Natural killer cell treated with Interleukin-12 subunit alpha and Interleukin-12 subunit beta and Interleukin-15 and Interleukin-18, amount 100 ng/mL, for 72 hours (primary cell): ENCODE measurements around the gene KCNG1. TPM values are rescaled to one million over a fixed set of nuclear protein-coding genes. Genes with fewer than 3 reads are reported as not detected.
A peak's percentile ranks its signal among the peaks of the same experiment; 100 is the strongest.

Experiments
- ATAC-seq, 2 donors: fragments of 150-1000 bp; cut with Tn5 transposase in 1 of 2; sonication (Bioruptor Pico), chemical (Tn5 transposase) in 1 of 2; 2 replicates each; pipeline ENCODE4 v1.10.0; 2021
- DNase-seq: peaks from one replicate; pipeline ENCODE4 v3.0.0; 2022; ENCODE audit warnings: low spot score
- H3K27ac Mint-ChIP-seq, 2 donors: 1 replicate in 1 of 2; 2 replicates in 1 of 2; pipeline ENCODE4 v1.8.0; 2022; ENCODE audit warnings: mixed read lengths in 2 of 2, mild to moderate bottlenecking in 1 of 2, moderate library complexity in 1 of 2
- H3K27me3 Mint-ChIP-seq, 2 donors: 1 replicate in 1 of 2; 2 replicates in 1 of 2; pipeline ENCODE4 v1.8.0; 2022; ENCODE audit warnings: mixed read lengths in 2 of 2
- H3K36me3 Mint-ChIP-seq: one replicate; pipeline ENCODE4 v1.8.0; 2022; ENCODE audit warnings: mixed read lengths
- H3K4me1 Mint-ChIP-seq, 2 donors: 1 replicate in 1 of 2; 2 replicates in 1 of 2; pipeline ENCODE4 v1.8.0; 2022; ENCODE audit warnings: low read depth in 2 of 2, mixed read lengths in 2 of 2, mild to moderate bottlenecking in 1 of 2
- H3K4me3 Mint-ChIP-seq: one replicate; pipeline ENCODE4 v1.8.0; 2022; ENCODE audit warnings: mixed read lengths
- H3K9me3 Mint-ChIP-seq: 2 replicates; pipeline ENCODE4 v1.8.0; 2022; ENCODE audit warnings: mixed read lengths
- total RNA-seq, 2 donors: library from RNA; stranded (reverse); gene quantifications; one replicate each; pipeline ENCODE4 v1.2.3, GENCODE V29; 2022

KCNG1 gene
- total RNA-seq, 2 donors from 2014 or later: not detected

- H3K4me3 Mint-ChIP-seq: no peak overlapping the region
- peaks cover 32 to 33% of the 10 kb centered on the region in 2 donors for H3K27me3 Mint-ChIP-seq
- ATAC-seq: no peak
- H3K36me3 Mint-ChIP-seq: no peaks in the 10 kb centered on the region
- no peaks in the 10 kb centered on the region for H3K4me1 Mint-ChIP-seq
- H3K27ac Mint-ChIP-seq: no peak overlapping the region
- DNase-seq: no peak
- no peaks in the 10 kb centered on the region for H3K9me3 Mint-ChIP-seq
These were observed 21.3 kb downstream of the KCNG1 start for GRCh38 chr20:51001430-51002265.

- no peaks in the 10 kb centered on the region for H3K4me1 Mint-ChIP-seq
- no peak for DNase-seq
- no peak overlapping the region for H3K27ac Mint-ChIP-seq
- H3K9me3 Mint-ChIP-seq: no peaks in the 10 kb centered on the region
- no peak overlapping the region for H3K4me3 Mint-ChIP-seq
- H3K27me3 Mint-ChIP-seq: peaks cover 27% of the 10 kb centered on the region in 2 donors
- ATAC-seq: no peak
- no peaks in the 10 kb centered on the region for H3K36me3 Mint-ChIP-seq
These were observed 23.6 kb downstream of the KCNG1 start for GRCh38 chr20:50999355-50999754.

- H3K4me1 Mint-ChIP-seq: peaks cover 0 to 5% of the 10 kb centered on the region in 2 donors
- H3K4me3 Mint-ChIP-seq: no peak overlapping the region
- H3K9me3 Mint-ChIP-seq: no peaks in the 10 kb centered on the region
- DNase-seq (no peak), ATAC-seq (no peak)
- H3K27ac Mint-ChIP-seq: no peak overlapping the region
- H3K27me3 Mint-ChIP-seq: peaks cover 21 to 27% of the 10 kb centered on the region in 2 donors
- no peaks in the 10 kb centered on the region for H3K36me3 Mint-ChIP-seq
These were observed 25.7 kb downstream of the KCNG1 start for GRCh38 chr20:50996901-50997865.

- no peak for ATAC-seq
- Mint-ChIP-seq H3K9me3 (no peaks in the 10 kb centered on the region), H3K27me3 (peaks cover 13 to 20% of the 10 kb centered on the region in 2 donors), H3K4me1 (peaks cover 0 to 5% of the 10 kb centered on the region in 2 donors), H3K27ac (no peak overlapping the region), H3K4me3 (no peak overlapping the region), H3K36me3 (no peaks in the 10 kb centered on the region)
- no peak for DNase-seq
These were observed 27.4 kb downstream of the KCNG1 start for GRCh38 chr20:50995506-50995905.

- DNase-seq (no peak), ATAC-seq (no peak)
- Mint-ChIP-seq H3K4me3 (no peak overlapping the region), H3K27ac (no peak overlapping the region), H3K9me3 (no peaks in the 10 kb centered on the region), H3K27me3 (peaks cover 11 to 13% of the 10 kb centered on the region in 2 donors), H3K4me1 (peaks cover 0 to 5% of the 10 kb centered on the region in 2 donors), H3K36me3 (no peaks in the 10 kb centered on the region)
These were observed 29.0 kb downstream of the KCNG1 start for GRCh38 chr20:50993876-50994275.

- Mint-ChIP-seq H3K27me3 (peaks cover 6 to 7% of the 10 kb centered on the region in 2 donors), H3K4me3 (no peak overlapping the region), H3K36me3 (no peaks in the 10 kb centered on the region), H3K4me1 (peaks cover 0 to 5% of the 10 kb centered on the region in 2 donors), H3K9me3 (no peaks in the 10 kb centered on the region), H3K27ac (no peak overlapping the region)
- peak; percentile 91 to 93 for ATAC-seq
- DNase-seq: no peak
These were observed 30.0 kb downstream of the KCNG1 start for GRCh38 chr20:50992733-50993457.

- H3K4me1 Mint-ChIP-seq: peaks cover 0 to 5% of the 10 kb centered on the region in 2 donors
- H3K27ac Mint-ChIP-seq: no peak overlapping the region
- no peaks in the 10 kb centered on the region for H3K36me3 Mint-ChIP-seq
- ATAC-seq: no peak
- no peaks in the 10 kb centered on the region for H3K9me3 Mint-ChIP-seq
- no peak overlapping the region for H3K4me3 Mint-ChIP-seq
- no peak for DNase-seq
- peaks cover 6 to 7% of the 10 kb centered on the region in 2 donors for H3K27me3 Mint-ChIP-seq
These were observed 30.6 kb downstream of the KCNG1 start for GRCh38 chr20:50992336-50992732.

- H3K36me3 Mint-ChIP-seq: no peaks in the 10 kb centered on the region
- DNase-seq: no peak
- no peaks in the 10 kb centered on the region for H3K9me3 Mint-ChIP-seq
- H3K4me3 Mint-ChIP-seq: no peak overlapping the region
- no peak for ATAC-seq
- no peak overlapping the region for H3K27ac Mint-ChIP-seq
- peaks cover 0 to 5% of the 10 kb centered on the region in 2 donors for H3K4me1 Mint-ChIP-seq
- H3K27me3 Mint-ChIP-seq: peaks cover 10 to 17% of the 10 kb centered on the region in 2 donors
These were observed 31.8 kb downstream of the KCNG1 start for GRCh38 chr20:50991076-50991475.

- Mint-ChIP-seq H3K9me3 (no peaks in the 10 kb centered on the region), H3K36me3 (no peaks in the 10 kb centered on the region), H3K4me3 (no peak overlapping the region), H3K4me1 (no peaks in the 10 kb centered on the region), H3K27me3 (peaks cover 12 to 27% of the 10 kb centered on the region in 2 donors), H3K27ac (no peak overlapping the region)
- ATAC-seq (peak; percentile 78 to 84), DNase-seq (no peak)
These were observed 35.3 kb downstream of the KCNG1 start for GRCh38 chr20:50987493-50988210.

- no peaks in the 10 kb centered on the region for H3K36me3 Mint-ChIP-seq
- no peak for ATAC-seq
- peaks cover 28 to 47% of the 10 kb centered on the region in 2 donors for H3K27me3 Mint-ChIP-seq
- no peak overlapping the region for H3K4me3 Mint-ChIP-seq
- peaks cover 5 to 6% of the 10 kb centered on the region in 2 donors for H3K4me1 Mint-ChIP-seq
- DNase-seq: no peak
- no peak overlapping the region for H3K27ac Mint-ChIP-seq
- H3K9me3 Mint-ChIP-seq: no peaks in the 10 kb centered on the region
These were observed 39.6 kb downstream of the KCNG1 start for GRCh38 chr20:50983321-50983720.

GRCh38 chr20:50982363-50982762 lies 40.5 kb downstream of the KCNG1 start:
- Mint-ChIP-seq H3K36me3 (no peaks in the 10 kb centered on the region), H3K27ac (no peak overlapping the region), H3K27me3 (peaks cover 31 to 49% of the 10 kb centered on the region in 2 donors), H3K9me3 (no peaks in the 10 kb centered on the region), H3K4me1 (peaks cover 5 to 6% of the 10 kb centered on the region in 2 donors), H3K4me3 (no peak overlapping the region)
- no peak for ATAC-seq
- no peak for DNase-seq

- DNase-seq (no peak), ATAC-seq (no peak)
- Mint-ChIP-seq H3K4me3 (no peak overlapping the region), H3K27me3 (peaks cover 27 to 42% of the 10 kb centered on the region in 2 donors), H3K27ac (no peak overlapping the region), H3K9me3 (no peaks in the 10 kb centered on the region), H3K4me1 (peaks cover 5 to 6% of the 10 kb centered on the region in 2 donors), H3K36me3 (no peaks in the 10 kb centered on the region)
These were observed 41.2 kb downstream of the KCNG1 start for GRCh38 chr20:50981714-50982048.
